ENCODE results near the gene NTNG2. TPM values are rescaled to one million over a fixed set of nuclear protein-coding genes. Genes with fewer than 3 reads are reported as not detected.

Gene NTNG2
- total and polyA plus RNA-seq, 10 donors, result 0.44 to 22.4 (median 8.4) TPM

GRCh38 chr9:132288361-132288760 lies 126.5 kb downstream of the NTNG2 start:
- TF ChIP-seq POLR2AphosphoS5 (IDR thresholded peaks at IDR 0.05), result no peak
- TF ChIP-seq POLR2A (IDR thresholded peaks at IDR 0.05), result no peak
- no peak for TF ChIP-seq CTCF (IDR thresholded peaks at IDR 0.05 in 8 of 11, conservative IDR thresholded peaks at IDR 0.05 in 3 of 11)
- Histone ChIP-seq H3K36me3 (peaks cover 0 to 100% (median 76%) of the 10 kb centered on the region in 6 donors), H3K27ac (no peak overlapping the region), H3K27me3 (replicated peaks in 1 of 7) (no peaks in the 10 kb centered on the region), H3K4me3 (no peak overlapping the region), H3K4me1 (peaks cover 0 to 44% (median 13%) of the 10 kb centered on the region in 6 donors), H3K9me3 (no peaks in the 10 kb centered on the region)
- no peak for DNase-seq
- WGBS, 5 donors, result 5 to 16% (median 11%) methylated on average over 1 of the region's 1 CpG
- intact Hi-C loops (cut with DNase I; ENCODE audit: low total_unique reads), result loop anchor here (10.0 kb wide), 2 partner anchors 46 to 106 kb away; no protein-coding TSS in a partner anchor

DNA sequence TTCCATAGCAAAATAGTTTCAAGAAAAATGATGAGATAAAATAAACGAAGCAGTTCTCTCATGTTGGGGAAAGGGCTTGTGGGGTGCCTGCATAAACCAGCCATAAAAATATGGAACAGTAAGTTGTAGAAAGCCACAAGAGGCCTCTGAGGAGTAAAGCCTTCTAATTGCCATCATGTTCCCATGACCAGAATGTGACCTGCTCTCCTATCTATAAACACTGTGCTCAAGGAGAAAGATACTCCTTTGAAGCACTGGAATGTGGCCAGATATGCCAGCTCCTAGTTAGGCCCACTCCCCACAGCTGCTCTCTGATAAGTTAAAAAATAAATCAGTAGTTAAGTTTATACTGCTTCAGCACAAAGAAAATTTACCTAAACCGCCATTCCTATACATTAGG lies 127.1 kb downstream of the NTNG2 start:
- no peak for DNase-seq
- H3K36me3 ChIP-seq, result peaks cover 1 to 100% (median 74%) of the 10 kb centered on the region in 6 donors

GRCh38 chr9:132293145-132293721 lies 131.4 kb downstream of the NTNG2 start:
- Histone ChIP-seq H3K4me3 (no peak overlapping the region), H3K27me3 (replicated peaks in 1 of 7) (no peaks in the 10 kb centered on the region), H3K4me1 (peaks cover 0 to 49% (median 15%) of the 10 kb centered on the region in 6 donors), H3K36me3 (peaks cover 6 to 100% (median 74%) of the 10 kb centered on the region in 6 donors), H3K27ac (peak overlapping the region in 5 of 8 donors; percentile 25 to 67 (median 41)), H3K9me3 (no peaks in the 10 kb centered on the region)
- intact Hi-C loops (cut with DNase I; ENCODE audit: low total_unique reads), result no loop called here
- no peak for TF ChIP-seq POLR2AphosphoS5 (IDR thresholded peaks at IDR 0.05)
- TF ChIP-seq POLR2A (IDR thresholded peaks at IDR 0.05), result no peak
- TF ChIP-seq CTCF (IDR thresholded peaks at IDR 0.05 in 8 of 11, conservative IDR thresholded peaks at IDR 0.05 in 3 of 11), result no peak
- 68 to 81% (median 77%) methylated on average over 13 of the region's 13 CpGs for WGBS, 5 donors
- no peak for DNase-seq

More for the DNA sequence above, 127.1 kb downstream of the NTNG2 start:
- H3K4me3 ChIP-seq, result no peak overlapping the region
- TF ChIP-seq POLR2A (IDR thresholded peaks at IDR 0.05) (no peak), POLR2AphosphoS5 (IDR thresholded peaks at IDR 0.05) (no peak), CTCF (IDR thresholded peaks at IDR 0.05 in 8 of 11, conservative IDR thresholded peaks at IDR 0.05 in 3 of 11) (no peak)
- intact Hi-C loops (cut with DNase I; ENCODE audit: low total_unique reads), result loop anchor here (10.0 kb wide), 2 partner anchors 46 to 106 kb away; no protein-coding TSS in a partner anchor
- no peaks in the 10 kb centered on the region for H3K27me3 ChIP-seq (replicated peaks in 1 of 7)
- no peak overlapping the region for H3K27ac ChIP-seq
- H3K9me3 ChIP-seq, result no peaks in the 10 kb centered on the region
- 69 to 88% (median 82%) methylated on average over 2 of the region's 2 CpGs for WGBS, 5 donors
- peaks cover 0 to 49% (median 15%) of the 10 kb centered on the region in 6 donors for H3K4me1 ChIP-seq

Other genes with a start within 250 kb of the NTNG2 start
- 10 to 100 TPM; 14.2 to 22.4 (median 16.0) TPM for gene MED27, start 82.2 kb upstream of the NTNG2 start, total RNA-seq
- gene MED27, start 82.2 kb upstream of the NTNG2 start, polyA plus RNA-seq, result 10 to 100 TPM; 13.1 to 16.8 (median 16.1) TPM
- gene SETX, start 192.9 kb downstream of the NTNG2 start, total RNA-seq, result 100 to 1,000 TPM in 6 of 7 donors, 10 to 100 TPM in 1; 88.0 to 154 (median 113) TPM
- 10 to 100 TPM; 27.0 to 45.3 (median 42.0) TPM for gene SETX, start 192.9 kb downstream of the NTNG2 start, polyA plus RNA-seq
- 10 to 100 TPM; 12.1 to 18.5 (median 14.6) TPM for gene TTF1, start 244.8 kb downstream of the NTNG2 start, total RNA-seq
- gene TTF1, start 244.8 kb downstream of the NTNG2 start, polyA plus RNA-seq, result 10 to 100 TPM; 18.7 to 24.2 (median 19.0) TPM
- gene CFAP77, start 248.2 kb downstream of the NTNG2 start, total RNA-seq, result not detected
- gene CFAP77, start 248.2 kb downstream of the NTNG2 start, polyA plus RNA-seq, result under 1 TPM in 1 of 3 donors, not detected in 2; 0.06 TPM

Measured in spleen (tissue), 11 donors.